ENCODE data around the gene AKAP13. TPM values are rescaled to one million over a fixed set of nuclear protein-coding genes. Genes with fewer than 3 reads are reported as not detected.

The AKAP13 gene
- total RNA-seq, 1 donor from 2014 or later, result 78.9 TPM

- Mint-ChIP-seq H3K36me3 (ENCODE audit: low read depth) (peaks cover 7% of the 10 kb centered on the region), H3K9me3 (no peaks in the 10 kb centered on the region), H3K27ac (no peak overlapping the region), H3K4me1 (ENCODE audit: low read depth) (peaks cover 24% of the 10 kb centered on the region), H3K27me3 (ENCODE audit: insufficient read depth) (no peaks in the 10 kb centered on the region), H3K4me3 (no peak overlapping the region)
- DNase-seq (ENCODE audit: low spot score), result no peak
- intact Hi-C loops (cut with micrococcal nuclease), result no loop called here
These were observed 182.4 kb downstream of the AKAP13 start for GRCh38 chr15:85562824-85563223.

GRCh38 chr15:85563328-85563727, 182.9 kb downstream of the AKAP13 start:
- H3K4me1 Mint-ChIP-seq (ENCODE audit: low read depth), result peaks cover 19% of the 10 kb centered on the region
- no peaks in the 10 kb centered on the region for H3K27me3 Mint-ChIP-seq (ENCODE audit: insufficient read depth)
- H3K27ac Mint-ChIP-seq, result no peak overlapping the region
- no peak overlapping the region for H3K4me3 Mint-ChIP-seq
- intact Hi-C loops (cut with micrococcal nuclease), result no loop called here
- peaks cover 5% of the 10 kb centered on the region for H3K36me3 Mint-ChIP-seq (ENCODE audit: low read depth)
- no peaks in the 10 kb centered on the region for H3K9me3 Mint-ChIP-seq
- DNase-seq (ENCODE audit: low spot score), result no peak

GRCh38 chr15:85563731-85564130, 183.3 kb downstream of the AKAP13 start:
- Mint-ChIP-seq H3K27me3 (ENCODE audit: insufficient read depth) (no peaks in the 10 kb centered on the region), H3K9me3 (no peaks in the 10 kb centered on the region), H3K4me1 (ENCODE audit: low read depth) (peaks cover 19% of the 10 kb centered on the region), H3K36me3 (ENCODE audit: low read depth) (peaks cover 5% of the 10 kb centered on the region), H3K27ac (no peak overlapping the region), H3K4me3 (no peak overlapping the region)
- intact Hi-C loops (cut with micrococcal nuclease), result no loop called here
- DNase-seq (ENCODE audit: low spot score), result no peak

GRCh38 chr15:85564686-85565085, 184.3 kb downstream of the AKAP13 start:
- intact Hi-C loops (cut with micrococcal nuclease), result no loop called here
- Mint-ChIP-seq H3K36me3 (ENCODE audit: low read depth) (peaks cover 5% of the 10 kb centered on the region), H3K27me3 (ENCODE audit: insufficient read depth) (no peaks in the 10 kb centered on the region), H3K4me3 (no peak overlapping the region), H3K27ac (no peak overlapping the region), H3K9me3 (no peaks in the 10 kb centered on the region), H3K4me1 (ENCODE audit: low read depth) (peaks cover 16% of the 10 kb centered on the region)
- no peak for DNase-seq (ENCODE audit: low spot score)

GRCh38 chr15:85568261-85568808, 187.9 kb downstream of the AKAP13 start:
- no peak overlapping the region for H3K27ac Mint-ChIP-seq
- DNase-seq (ENCODE audit: low spot score), result no peak
- intact Hi-C loops (cut with micrococcal nuclease), result no loop called here
- H3K9me3 Mint-ChIP-seq, result no peaks in the 10 kb centered on the region
- peaks cover 8% of the 10 kb centered on the region for H3K36me3 Mint-ChIP-seq (ENCODE audit: low read depth)
- no peak overlapping the region for H3K4me3 Mint-ChIP-seq
- H3K27me3 Mint-ChIP-seq (ENCODE audit: insufficient read depth), result no peaks in the 10 kb centered on the region
- H3K4me1 Mint-ChIP-seq (ENCODE audit: low read depth), result peaks cover 20% of the 10 kb centered on the region

- H3K9me3 Mint-ChIP-seq, result no peaks in the 10 kb centered on the region
- no peak for DNase-seq (ENCODE audit: low spot score)
- no peak overlapping the region for H3K4me3 Mint-ChIP-seq
- peaks cover 20% of the 10 kb centered on the region for H3K4me1 Mint-ChIP-seq (ENCODE audit: low read depth)
- H3K27me3 Mint-ChIP-seq (ENCODE audit: insufficient read depth), result no peaks in the 10 kb centered on the region
- intact Hi-C loops (cut with micrococcal nuclease), result no loop called here
- no peak overlapping the region for H3K27ac Mint-ChIP-seq
- H3K36me3 Mint-ChIP-seq (ENCODE audit: low read depth), result peaks cover 4% of the 10 kb centered on the region
These were observed 189.9 kb downstream of the AKAP13 start for GRCh38 chr15:85570336-85570735.

GRCh38 chr15:85571780-85572179, 191.4 kb downstream of the AKAP13 start:
- no peak overlapping the region for H3K27ac Mint-ChIP-seq
- H3K27me3 Mint-ChIP-seq (ENCODE audit: insufficient read depth), result no peaks in the 10 kb centered on the region
- no peaks in the 10 kb centered on the region for H3K9me3 Mint-ChIP-seq
- intact Hi-C loops (cut with micrococcal nuclease), result no loop called here
- peaks cover 6% of the 10 kb centered on the region for H3K36me3 Mint-ChIP-seq (ENCODE audit: low read depth)
- no peak overlapping the region for H3K4me3 Mint-ChIP-seq
- DNase-seq (ENCODE audit: low spot score), result no peak
- H3K4me1 Mint-ChIP-seq (ENCODE audit: low read depth), result peaks cover 20% of the 10 kb centered on the region

GRCh38 chr15:85576392-85576791, 196.0 kb downstream of the AKAP13 start:
- intact Hi-C loops (cut with micrococcal nuclease), result no loop called here
- Mint-ChIP-seq H3K4me1 (ENCODE audit: low read depth) (peaks cover 37% of the 10 kb centered on the region), H3K27me3 (ENCODE audit: insufficient read depth) (no peaks in the 10 kb centered on the region), H3K4me3 (no peak overlapping the region), H3K9me3 (no peaks in the 10 kb centered on the region), H3K36me3 (ENCODE audit: low read depth) (peaks cover 27% of the 10 kb centered on the region), H3K27ac (no peak overlapping the region)
- DNase-seq (ENCODE audit: low spot score), result no peak

GRCh38 chr15:85578941-85579701, 198.7 kb downstream of the AKAP13 start:
- intact Hi-C loops (cut with micrococcal nuclease), result no loop called here
- Mint-ChIP-seq H3K27ac (peak overlapping the region; percentile 66), H3K36me3 (ENCODE audit: low read depth) (peaks cover 27% of the 10 kb centered on the region), H3K9me3 (no peaks in the 10 kb centered on the region), H3K27me3 (ENCODE audit: insufficient read depth) (no peaks in the 10 kb centered on the region), H3K4me1 (ENCODE audit: low read depth) (peaks cover 55% of the 10 kb centered on the region), H3K4me3 (no peak overlapping the region)
- DNase-seq (ENCODE audit: low spot score), result no peak

GRCh38 chr15:85579957-85580694, 199.7 kb downstream of the AKAP13 start:
- Mint-ChIP-seq H3K4me1 (ENCODE audit: low read depth) (peaks cover 65% of the 10 kb centered on the region), H3K27ac (peak overlapping the region; percentile 95), H3K27me3 (ENCODE audit: insufficient read depth) (no peaks in the 10 kb centered on the region), H3K36me3 (ENCODE audit: low read depth) (peaks cover 34% of the 10 kb centered on the region), H3K9me3 (no peaks in the 10 kb centered on the region), H3K4me3 (no peak overlapping the region)
- no peak for DNase-seq (ENCODE audit: low spot score)
- intact Hi-C loops (cut with micrococcal nuclease), result loop anchor here (10.0 kb wide), 1 partner anchor 285 kb away; no protein-coding TSS in a partner anchor

- peak; percentile 32 for DNase-seq (ENCODE audit: low spot score)
- H3K4me1 Mint-ChIP-seq (ENCODE audit: low read depth), result peaks cover 73% of the 10 kb centered on the region
- H3K4me3 Mint-ChIP-seq, result peak overlapping the region; percentile 84
- no peaks in the 10 kb centered on the region for H3K27me3 Mint-ChIP-seq (ENCODE audit: insufficient read depth)
- H3K27ac Mint-ChIP-seq, result peak overlapping the region; percentile 95
- intact Hi-C loops (cut with micrococcal nuclease), result loop anchor here (10.0 kb wide), 1 partner anchor 286 kb away; no protein-coding TSS in a partner anchor
- no peaks in the 10 kb centered on the region for H3K9me3 Mint-ChIP-seq
- H3K36me3 Mint-ChIP-seq (ENCODE audit: low read depth), result peaks cover 34% of the 10 kb centered on the region
These were observed 200.5 kb downstream of the AKAP13 start for GRCh38 chr15:85580879-85581278.

GRCh38 chr15:85581495-85581894, 201.1 kb downstream of the AKAP13 start:
- DNase-seq (ENCODE audit: low spot score), result peak; percentile 24
- Mint-ChIP-seq H3K4me1 (ENCODE audit: low read depth) (peaks cover 78% of the 10 kb centered on the region), H3K27ac (peak overlapping the region; percentile 95), H3K27me3 (ENCODE audit: insufficient read depth) (no peaks in the 10 kb centered on the region), H3K4me3 (peak overlapping the region; percentile 84), H3K9me3 (no peaks in the 10 kb centered on the region), H3K36me3 (ENCODE audit: low read depth) (peaks cover 31% of the 10 kb centered on the region)
- intact Hi-C loops (cut with micrococcal nuclease), result loop anchor here (10.0 kb wide), 1 partner anchor 287 kb away; no protein-coding TSS in a partner anchor

Data from activated T-helper 1 cell treated with anti-CD3 and anti-CD28 coated beads, Interleukin-12 subunit alpha, Interleukin-12 subunit beta, Interleukin-2, Interleukin-4 antibody, amounts not matched to agents 30 ng/mL and 10 ng/mL and 1 ng/mL, durations not matched to agents 14 hours and 24 hours and 36 hours (primary cell).